Coronary artery (tissue), 2 donors: ENCODE data around the gene PDE9A.

Experiments used
- DNase-seq: peaks from one replicate; pipeline ENCODE4 v3.0.0-alpha.2; 2017; ENCODE audit warnings: low spot score
- H3K27ac ChIP-seq, 2 donors: fragments of 200-600 bp; sonication (generic); one replicate each; pipeline ENCODE4 v1.5.1; 2016 to 2019
- H3K4me3 ChIP-seq: fragments of 200-600 bp; sonication (generic); 2 replicates; pipeline ENCODE4 v1.5.1; 2016; ENCODE audit warnings: mild to moderate bottlenecking, moderate library complexity
- CTCF ChIP-seq: fragments of 200-600 bp; sonication (generic); IDR thresholded peaks from one replicate; pipeline ENCODE4 v1.5.1; 2019; ENCODE audit warnings: antibody characterized with exemption

PDE9A gene

GRCh38 chr21:42819861-42820615 lies 166.6 kb downstream of the PDE9A start:
- Histone ChIP-seq H3K4me3 (no peak overlapping the region), H3K27ac (no peak overlapping the region)
- no peak for TF ChIP-seq CTCF
- peak; percentile 56 for DNase-seq

GRCh38 chr21:42820616-42821465 lies 167.4 kb downstream of the PDE9A start:
- Histone ChIP-seq H3K27ac (no peak overlapping the region), H3K4me3 (no peak overlapping the region)
- DNase-seq = no peak
- TF ChIP-seq CTCF = no peak
